ENCODE measurements around the gene CCDC116. TPM values are rescaled to one million over a fixed set of nuclear protein-coding genes. Genes with fewer than 3 reads are reported as not detected.
A peak's percentile ranks its signal among the peaks of the same experiment; 100 is the strongest.

Gene CCDC116
- 1 to 10 TPM in 2 of 4 donors, not detected in 2; 1.0 TPM for total RNA-seq

GRCh38 chr22:21632237-21632895 is at the start of gene CCDC116:
Gene CCDC116 (plus strand): TSS chr22:21632760. CDS start chr22:21633182, 422 bp downstream.
- Histone ChIP-seq H3K4me3 (no peak within 1 kb of the TSS), H3K27me3 (no peaks in the 10 kb centered on the region), H3K36me3 (no peaks in the 10 kb centered on the region), H3K9me3 (no peaks in the 10 kb centered on the region), H3K27ac (no peak within 1 kb of the TSS), H3K4me1 (peaks cover 15% of the 10 kb centered on the region)
- TF ChIP-seq POLR2A (IDR thresholded peaks at IDR 0.05) (no peak), CTCF (IDR thresholded peaks at IDR 0.05) (no peak), EP300 (IDR thresholded peaks at IDR 0.05) (no peak), POLR2AphosphoS5 (IDR thresholded peaks at IDR 0.05) (no peak)
- WGBS = 79% methylated on average over 25 of the region's 27 CpGs
- DNase-seq (ENCODE audit: low spot score in 2 of 2) = no peak

GRCh38 chr22:21582801-21583740 is 49.5 kb upstream of the CCDC116 start:
- Histone ChIP-seq H3K27ac (peak overlapping the region; percentile 15), H3K4me3 (no peak overlapping the region), H3K9me3 (no peaks in the 10 kb centered on the region), H3K36me3 (no peaks in the 10 kb centered on the region), H3K27me3 (no peaks in the 10 kb centered on the region), H3K4me1 (peaks cover 49% of the 10 kb centered on the region)
- DNase-seq (ENCODE audit: low spot score in 2 of 2) = no peak
- WGBS = 74% methylated on average over 10 of the region's 10 CpGs
- TF ChIP-seq CTCF (IDR thresholded peaks at IDR 0.05) (no peak), POLR2A (IDR thresholded peaks at IDR 0.05) (no peak), POLR2AphosphoS5 (IDR thresholded peaks at IDR 0.05) (no peak), EP300 (IDR thresholded peaks at IDR 0.05) (no peak)

GRCh38 chr22:21585389-21585788 is 47.2 kb upstream of the CCDC116 start:
- TF ChIP-seq CTCF (IDR thresholded peaks at IDR 0.05) (no peak), POLR2AphosphoS5 (IDR thresholded peaks at IDR 0.05) (no peak), EP300 (IDR thresholded peaks at IDR 0.05) (no peak), POLR2A (IDR thresholded peaks at IDR 0.05) (no peak)
- DNase-seq (ENCODE audit: low spot score in 2 of 2) = no peak
- H3K36me3 ChIP-seq = no peaks in the 10 kb centered on the region
- WGBS = 70% methylated on average over 2 of the region's 2 CpGs
- H3K4me1 ChIP-seq = peaks cover 41% of the 10 kb centered on the region
- H3K4me3 ChIP-seq = no peak overlapping the region
- no peak overlapping the region for H3K27ac ChIP-seq
- no peaks in the 10 kb centered on the region for H3K27me3 ChIP-seq
- H3K9me3 ChIP-seq = no peaks in the 10 kb centered on the region

- H3K27me3 ChIP-seq = no peaks in the 10 kb centered on the region
- no peak for DNase-seq (ENCODE audit: low spot score in 2 of 2)
- no peaks in the 10 kb centered on the region for H3K9me3 ChIP-seq
- WGBS = 59% methylated on average over 4 of the region's 4 CpGs
- H3K4me3 ChIP-seq = no peak overlapping the region
- H3K27ac ChIP-seq = no peak overlapping the region
- peaks cover 45% of the 10 kb centered on the region for H3K4me1 ChIP-seq
- H3K36me3 ChIP-seq = peaks cover 4% of the 10 kb centered on the region
- no peak for TF ChIP-seq EP300 (IDR thresholded peaks at IDR 0.05)
- TF ChIP-seq CTCF (IDR thresholded peaks at IDR 0.05) = no peak
- no peak for TF ChIP-seq POLR2AphosphoS5 (IDR thresholded peaks at IDR 0.05)
- no peak for TF ChIP-seq POLR2A (IDR thresholded peaks at IDR 0.05)
These were observed 44.6 kb upstream of the CCDC116 start for GRCh38 chr22:21587803-21588611.
